Activated naive CD8-positive, alpha-beta T cell treated with anti-CD3 and anti-CD28 coated beads, Interleukin-2, amount 50 U/mL, for 24 hours (primary cell): Measurements from ENCODE around the gene CEP97.

Experiments used
- ATAC-seq: fragments of 150-1000 bp; cut with Tn5 transposase; one replicate; pipeline ENCODE4 v1.10.0; 2021
- DNase-seq: peaks from one replicate; pipeline ENCODE4 v3.0.0; 2021
- H3K27ac Mint-ChIP-seq: one replicate; pipeline ENCODE4 v1.8.0; 2021; ENCODE audit warnings: mild to moderate bottlenecking, mixed read lengths
- H3K27me3 Mint-ChIP-seq: one replicate; pipeline ENCODE4 v1.8.0; 2021; ENCODE audit warnings: mixed read lengths
- H3K36me3 Mint-ChIP-seq: one replicate; pipeline ENCODE4 v1.8.0; 2021; ENCODE audit warnings: low read depth, mixed read lengths
- H3K4me1 Mint-ChIP-seq: one replicate; pipeline ENCODE4 v1.8.0; 2021; ENCODE audit warnings: mixed read lengths
- H3K4me3 Mint-ChIP-seq: one replicate; pipeline ENCODE4 v1.8.0; 2021; ENCODE audit warnings: mild to moderate bottlenecking, moderate library complexity, mixed read lengths
- H3K9me3 Mint-ChIP-seq: one replicate; pipeline ENCODE4 v1.8.0; 2021; ENCODE audit warnings: mixed read lengths

CEP97 gene

GRCh38 chr3:101807888-101808287, 83.5 kb downstream of the CEP97 start:
- H3K27me3 Mint-ChIP-seq, result no peaks in the 10 kb centered on the region
- no peak for ATAC-seq
- peaks cover 14% of the 10 kb centered on the region for H3K36me3 Mint-ChIP-seq
- peaks cover 41% of the 10 kb centered on the region for H3K4me1 Mint-ChIP-seq
- H3K4me3 Mint-ChIP-seq, result no peak overlapping the region
- no peak overlapping the region for H3K27ac Mint-ChIP-seq
- no peak for DNase-seq
- no peaks in the 10 kb centered on the region for H3K9me3 Mint-ChIP-seq

- Mint-ChIP-seq H3K4me3 (no peak overlapping the region), H3K27ac (peak overlapping the region; percentile 1), H3K4me1 (peaks cover 45% of the 10 kb centered on the region), H3K27me3 (no peaks in the 10 kb centered on the region), H3K36me3 (peaks cover 3% of the 10 kb centered on the region), H3K9me3 (no peaks in the 10 kb centered on the region)
- peak; percentile 29 for DNase-seq
- peak; percentile 58 for ATAC-seq
Observed at GRCh38 chr3:101809178-101810021, 85.0 kb downstream of the CEP97 start.

GRCh38 chr3:101810022-101810418, 85.6 kb downstream of the CEP97 start:
- DNase-seq (no peak), ATAC-seq (no peak)
- Mint-ChIP-seq H3K27me3 (no peaks in the 10 kb centered on the region), H3K4me1 (peaks cover 50% of the 10 kb centered on the region), H3K36me3 (peaks cover 1% of the 10 kb centered on the region), H3K27ac (no peak overlapping the region), H3K4me3 (no peak overlapping the region), H3K9me3 (no peaks in the 10 kb centered on the region)

- H3K27me3 Mint-ChIP-seq, result no peaks in the 10 kb centered on the region
- H3K27ac Mint-ChIP-seq, result no peak overlapping the region
- DNase-seq, result no peak
- H3K9me3 Mint-ChIP-seq, result no peaks in the 10 kb centered on the region
- no peak overlapping the region for H3K4me3 Mint-ChIP-seq
- H3K36me3 Mint-ChIP-seq, result peaks cover 4% of the 10 kb centered on the region
- no peak for ATAC-seq
- H3K4me1 Mint-ChIP-seq, result peaks cover 61% of the 10 kb centered on the region
Observed at GRCh38 chr3:101811875-101812274, 87.5 kb downstream of the CEP97 start.

- no peak for ATAC-seq
- Mint-ChIP-seq H3K27me3 (no peaks in the 10 kb centered on the region), H3K4me3 (no peak overlapping the region), H3K27ac (no peak overlapping the region), H3K9me3 (no peaks in the 10 kb centered on the region), H3K4me1 (peaks cover 67% of the 10 kb centered on the region), H3K36me3 (peaks cover 12% of the 10 kb centered on the region)
- no peak for DNase-seq
Observed at GRCh38 chr3:101812895-101813294, 88.5 kb downstream of the CEP97 start.

- DNase-seq, result no peak
Observed at GRCh38 chr3:101813817-101814440, 89.5 kb downstream of the CEP97 start.

GRCh38 chr3:101814835-101815234, 90.4 kb downstream of the CEP97 start:
- no peaks in the 10 kb centered on the region for H3K9me3 Mint-ChIP-seq
- H3K36me3 Mint-ChIP-seq, result peaks cover 22% of the 10 kb centered on the region
- ATAC-seq (peak; percentile 69), DNase-seq (no peak)
- no peak overlapping the region for H3K4me3 Mint-ChIP-seq
- peak overlapping the region; percentile 59 for H3K27ac Mint-ChIP-seq
- H3K27me3 Mint-ChIP-seq, result no peaks in the 10 kb centered on the region
- H3K4me1 Mint-ChIP-seq, result peaks cover 70% of the 10 kb centered on the region

More at GRCh38 chr3:101813817-101814440, 89.5 kb downstream of the CEP97 start:
- H3K36me3 Mint-ChIP-seq, result peaks cover 18% of the 10 kb centered on the region
- no peak for ATAC-seq
- no peaks in the 10 kb centered on the region for H3K9me3 Mint-ChIP-seq
- peaks cover 71% of the 10 kb centered on the region for H3K4me1 Mint-ChIP-seq
- H3K27me3 Mint-ChIP-seq, result no peaks in the 10 kb centered on the region
- H3K27ac Mint-ChIP-seq, result no peak overlapping the region
- H3K4me3 Mint-ChIP-seq, result no peak overlapping the region

- no peaks in the 10 kb centered on the region for H3K9me3 Mint-ChIP-seq
- H3K27ac Mint-ChIP-seq, result peak overlapping the region; percentile 34
- peaks cover 64% of the 10 kb centered on the region for H3K4me1 Mint-ChIP-seq
Observed at GRCh38 chr3:101816215-101817149, 92.1 kb downstream of the CEP97 start.

GRCh38 chr3:101817992-101818391, 93.6 kb downstream of the CEP97 start:
- DNase-seq (no peak), ATAC-seq (no peak)
- Mint-ChIP-seq H3K4me1 (peaks cover 62% of the 10 kb centered on the region), H3K27me3 (no peaks in the 10 kb centered on the region), H3K9me3 (no peaks in the 10 kb centered on the region), H3K27ac (peak overlapping the region; percentile 49), H3K36me3 (peaks cover 38% of the 10 kb centered on the region), H3K4me3 (no peak overlapping the region)

More at GRCh38 chr3:101816215-101817149, 92.1 kb downstream of the CEP97 start:
- no peak for ATAC-seq
- Mint-ChIP-seq H3K4me3 (no peak overlapping the region), H3K36me3 (peaks cover 29% of the 10 kb centered on the region), H3K27me3 (no peaks in the 10 kb centered on the region)
- DNase-seq, result no peak

- Mint-ChIP-seq H3K9me3 (no peaks in the 10 kb centered on the region), H3K27me3 (no peaks in the 10 kb centered on the region), H3K4me3 (no peak overlapping the region), H3K36me3 (peaks cover 43% of the 10 kb centered on the region), H3K4me1 (peaks cover 60% of the 10 kb centered on the region), H3K27ac (peak overlapping the region; percentile 12)
- ATAC-seq (peak; percentile 75), DNase-seq (no peak)
Observed at GRCh38 chr3:101819649-101820206, 95.3 kb downstream of the CEP97 start.
